HL-60/S4 treated with retinoic acid at 250 ng/mL for 4 days and 3 days (cell line): ENCODE data around the gene FXR2.

Experiments
- in situ Hi-C: fragments of 300-500 bp; cut with MboI; formaldehyde crosslinking; loops from 2 replicates; pipeline ENCODE4 v1.7.0; 2022; ENCODE audit warnings: low sequenced_read_pairs

Gene FXR2

DNA sequence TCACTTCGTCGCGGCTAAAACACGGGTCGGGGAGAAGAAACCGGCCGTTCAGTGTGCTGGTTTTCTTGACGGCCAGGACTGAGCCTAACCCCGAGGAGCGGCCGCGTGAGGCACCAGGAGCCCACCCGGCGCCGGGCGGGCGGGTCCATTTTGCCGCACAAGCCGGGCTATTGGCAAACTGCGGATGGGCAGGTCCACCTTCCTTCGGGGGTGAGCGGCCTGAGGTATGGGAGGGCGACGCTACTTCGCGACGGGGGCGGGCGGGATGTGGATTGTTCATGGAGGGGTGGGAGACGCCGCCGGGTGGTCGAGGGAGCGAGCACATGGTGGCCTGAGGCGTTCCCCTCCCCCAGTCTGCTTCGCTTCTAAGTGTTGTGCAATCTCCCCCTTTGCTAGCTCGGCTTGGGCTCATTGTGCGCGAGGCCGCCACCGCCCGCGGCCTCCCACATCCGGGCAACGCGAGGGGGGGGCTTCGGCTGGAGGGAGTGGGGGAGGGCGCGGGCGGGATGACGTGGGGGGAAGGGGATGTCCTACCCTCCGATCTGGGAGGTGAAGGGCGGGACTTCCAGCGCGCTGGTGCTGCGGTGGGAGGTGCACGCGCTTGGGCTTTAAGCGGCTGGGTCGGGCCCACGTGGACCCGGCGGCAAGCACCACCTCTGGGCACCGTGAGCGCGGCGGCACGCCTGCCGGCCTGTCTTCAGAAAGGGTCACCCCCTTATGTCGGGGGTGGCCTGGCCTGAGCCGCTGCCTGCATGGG is 41.2 kb downstream of the FXR2 start:
- in situ Hi-C loops: no loop called here

DNA sequence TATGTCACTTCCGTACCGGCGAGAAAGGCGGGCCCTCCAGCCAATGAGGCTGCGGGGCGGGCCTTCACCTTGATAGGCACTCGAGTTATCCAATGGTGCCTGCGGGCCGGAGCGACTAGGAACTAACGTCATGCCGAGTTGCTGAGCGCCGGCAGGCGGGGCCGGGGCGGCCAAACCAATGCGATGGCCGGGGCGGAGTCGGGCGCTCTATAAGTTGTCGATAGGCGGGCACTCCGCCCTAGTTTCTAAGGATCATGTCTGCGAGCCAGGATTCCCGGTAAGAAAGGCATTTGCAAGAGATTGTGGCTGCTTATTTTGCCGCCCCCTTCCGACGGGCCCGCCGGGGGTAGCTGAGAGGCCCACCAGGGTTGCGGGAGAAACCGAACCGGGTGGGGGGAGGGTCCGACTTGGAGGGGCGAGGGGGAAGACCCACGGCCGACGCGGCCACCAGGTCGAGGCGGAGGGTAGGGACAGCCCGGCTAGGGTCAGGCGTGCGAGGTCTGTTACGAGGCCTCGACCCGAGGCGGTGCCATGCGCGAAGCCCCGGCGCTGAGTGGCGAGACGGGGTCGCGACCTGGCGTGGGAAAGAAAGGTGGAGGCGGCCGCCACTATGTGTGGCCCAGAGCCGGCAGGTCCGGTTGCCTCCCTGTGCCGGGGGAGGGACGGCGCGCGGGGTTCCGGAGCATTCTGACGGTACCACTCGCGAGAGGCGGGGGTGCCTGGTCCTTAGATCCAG is 41.9 kb downstream of the FXR2 start:
- in situ Hi-C loops: no loop called here

DNA sequence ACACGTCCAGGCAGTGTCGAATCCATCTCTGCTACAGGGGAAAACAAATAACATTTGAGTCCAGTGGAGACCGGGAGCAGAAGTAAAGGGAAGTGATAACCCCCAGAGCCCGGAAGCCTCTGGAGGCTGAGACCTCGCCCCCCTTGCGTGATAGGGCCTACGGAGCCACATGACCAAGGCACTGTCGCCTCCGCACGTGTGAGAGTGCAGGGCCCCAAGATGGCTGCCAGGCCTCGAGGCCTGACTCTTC is 42.4 kb downstream of the FXR2 start:
- in situ Hi-C loops: no loop called here

DNA sequence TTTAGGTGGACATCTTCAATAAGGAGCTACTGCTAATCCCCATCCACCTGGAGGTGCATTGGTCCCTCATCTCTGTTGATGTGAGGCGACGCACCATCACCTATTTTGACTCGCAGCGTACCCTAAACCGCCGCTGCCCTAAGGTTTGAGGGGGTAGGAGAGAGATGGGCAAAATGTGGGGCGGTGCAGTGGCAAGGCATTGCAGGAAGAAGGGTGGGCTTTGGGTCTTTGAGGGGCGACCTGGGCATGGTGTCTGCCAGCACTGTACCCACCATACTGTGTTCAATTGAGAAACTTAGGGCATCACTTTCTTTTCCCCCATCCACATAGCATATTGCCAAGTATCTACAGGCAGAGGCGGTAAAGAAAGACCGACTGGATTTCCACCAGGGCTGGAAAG is 44.3 kb downstream of the FXR2 start:
- in situ Hi-C loops: no loop called here

DNA sequence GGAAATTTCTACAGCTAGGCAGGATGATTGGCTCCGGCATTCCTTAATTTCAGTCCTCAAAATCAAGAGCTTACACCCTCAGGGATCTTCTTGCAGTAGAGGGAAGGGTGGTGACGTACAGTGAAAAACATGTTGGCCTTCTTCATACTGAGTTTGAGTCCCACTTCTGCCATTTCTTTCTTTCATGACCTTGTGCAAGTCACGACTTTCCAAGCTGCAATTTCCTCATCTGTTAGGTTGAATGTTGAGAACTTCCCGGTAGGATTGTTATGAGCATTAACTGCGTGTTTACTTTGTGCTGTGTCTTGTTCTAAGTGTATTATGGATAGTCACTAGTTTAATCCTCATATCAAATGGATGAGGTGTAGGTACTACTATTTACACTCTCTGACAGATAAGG is 45.1 kb downstream of the FXR2 start:
- in situ Hi-C loops: no loop called here

DNA sequence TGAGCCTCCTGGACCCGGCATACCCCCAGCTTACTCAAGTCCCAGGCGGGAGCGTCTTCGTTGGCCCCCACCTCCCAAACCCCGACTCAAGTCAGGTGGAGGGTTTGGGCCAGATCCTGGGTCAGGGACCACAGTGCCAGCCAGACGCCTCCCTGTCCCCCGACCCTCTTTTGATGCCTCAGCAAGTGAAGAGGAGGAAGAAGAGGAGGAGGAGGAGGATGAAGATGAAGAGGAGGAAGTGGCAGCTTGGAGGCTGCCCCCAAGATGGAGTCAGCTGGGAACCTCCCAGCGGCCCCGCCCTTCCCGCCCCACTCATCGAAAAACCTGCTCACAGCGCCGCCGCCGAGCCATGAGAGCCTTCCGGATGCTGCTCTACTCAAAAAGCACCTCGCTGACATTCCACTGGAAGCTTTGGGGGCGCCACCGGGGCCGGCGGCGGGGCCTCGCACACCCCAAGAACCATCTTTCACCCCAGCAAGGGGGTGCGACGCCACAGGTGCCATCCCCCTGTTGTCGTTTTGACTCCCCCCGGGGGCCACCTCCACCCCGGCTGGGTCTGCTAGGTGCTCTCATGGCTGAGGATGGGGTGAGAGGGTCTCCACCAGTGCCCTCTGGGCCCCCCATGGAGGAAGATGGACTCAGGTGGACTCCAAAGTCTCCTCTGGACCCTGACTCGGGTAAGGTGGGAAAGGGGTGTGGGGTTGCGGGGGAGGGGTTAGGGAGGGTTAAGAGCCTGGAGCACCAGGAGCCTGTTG is 51.4 kb downstream of the FXR2 start:
- in situ Hi-C loops: no loop called here

DNA sequence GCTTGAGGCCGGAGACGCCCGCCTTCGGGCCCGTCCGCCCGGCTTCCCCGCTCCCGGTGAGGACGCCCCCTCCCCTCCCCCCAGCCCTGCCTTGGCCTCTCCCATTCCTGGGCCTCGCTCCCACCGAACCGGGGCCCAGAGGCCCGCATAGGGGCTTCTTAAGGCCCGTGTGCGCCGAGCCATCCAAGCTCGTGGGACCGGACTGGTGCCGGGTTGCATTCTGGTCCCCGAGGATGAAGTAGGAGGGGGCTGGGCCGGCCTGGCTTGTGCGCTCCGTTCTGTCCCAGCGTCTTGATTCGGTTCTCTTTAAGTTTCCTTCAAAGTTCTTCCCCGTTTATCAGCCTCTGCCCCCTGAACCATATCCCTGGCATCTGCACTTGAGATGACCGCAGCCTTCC is 52.5 kb downstream of the FXR2 start:
- in situ Hi-C loops: no loop called here

DNA sequence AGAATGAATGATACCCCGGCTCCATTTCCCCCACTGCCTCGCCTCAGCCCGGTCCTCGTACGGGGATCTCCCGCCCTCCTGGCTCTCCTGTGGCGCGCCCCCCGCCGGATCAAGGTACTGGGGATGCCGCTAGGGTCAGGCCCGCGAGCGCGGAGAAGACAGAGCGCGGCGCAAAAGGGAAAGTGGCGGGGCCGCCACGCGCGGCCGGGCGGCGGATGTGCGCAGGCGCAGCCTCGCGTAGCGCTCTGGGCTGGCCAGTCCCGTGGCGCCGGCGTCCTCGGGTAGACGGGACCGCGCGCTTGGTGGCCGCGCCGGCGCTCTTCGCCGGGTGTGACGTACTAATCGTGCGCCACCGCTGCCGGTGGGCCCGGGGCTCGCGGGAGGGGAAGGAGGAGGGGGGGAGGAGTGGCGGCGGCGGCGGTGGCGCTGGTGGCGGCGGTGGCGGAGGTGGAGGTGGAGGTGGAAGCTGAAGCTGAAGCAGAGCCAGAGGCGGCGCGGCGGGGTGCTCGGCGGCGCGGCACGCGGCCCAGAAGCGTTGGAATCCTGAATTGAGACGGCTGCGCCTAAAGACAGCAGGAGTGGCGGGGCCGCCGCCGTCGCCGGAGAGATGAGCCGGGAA is 53.0 kb downstream of the FXR2 start, which contains the start of gene SENP3:
Gene SENP3 (plus strand): TSS at position 331 of the 619 bp plus-strand sequence. CDS start 1,158 bp downstream, outside the sequence.
- in situ Hi-C loops: no loop called here

DNA sequence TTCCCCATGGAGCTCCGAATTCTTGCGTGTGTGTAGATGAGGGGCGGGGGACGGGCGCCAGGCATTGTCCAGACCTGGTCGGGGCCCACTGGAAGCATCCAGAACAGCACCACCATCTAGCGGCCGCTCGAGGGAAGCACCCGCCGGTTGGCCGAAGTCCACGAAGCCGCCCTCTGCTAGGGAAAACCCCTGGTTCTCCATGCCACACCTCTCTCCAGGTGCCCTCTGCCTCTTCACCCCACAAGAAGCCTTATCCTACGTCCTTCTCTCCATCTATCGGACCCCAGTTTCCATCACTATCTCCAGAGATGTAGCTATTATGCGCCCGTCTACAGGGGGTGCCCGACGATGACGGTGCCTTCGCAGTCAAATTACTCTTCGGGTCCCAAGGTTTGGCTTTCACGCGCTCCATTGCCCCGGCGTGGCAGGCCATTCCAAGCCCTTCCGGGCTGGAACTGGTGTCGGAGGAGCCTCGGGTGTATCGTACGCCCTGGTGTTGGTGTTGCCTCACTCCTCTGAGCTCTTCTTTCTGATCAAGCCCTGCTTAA is 53.6 kb downstream of the FXR2 start:
- in situ Hi-C loops: no loop called here

DNA sequence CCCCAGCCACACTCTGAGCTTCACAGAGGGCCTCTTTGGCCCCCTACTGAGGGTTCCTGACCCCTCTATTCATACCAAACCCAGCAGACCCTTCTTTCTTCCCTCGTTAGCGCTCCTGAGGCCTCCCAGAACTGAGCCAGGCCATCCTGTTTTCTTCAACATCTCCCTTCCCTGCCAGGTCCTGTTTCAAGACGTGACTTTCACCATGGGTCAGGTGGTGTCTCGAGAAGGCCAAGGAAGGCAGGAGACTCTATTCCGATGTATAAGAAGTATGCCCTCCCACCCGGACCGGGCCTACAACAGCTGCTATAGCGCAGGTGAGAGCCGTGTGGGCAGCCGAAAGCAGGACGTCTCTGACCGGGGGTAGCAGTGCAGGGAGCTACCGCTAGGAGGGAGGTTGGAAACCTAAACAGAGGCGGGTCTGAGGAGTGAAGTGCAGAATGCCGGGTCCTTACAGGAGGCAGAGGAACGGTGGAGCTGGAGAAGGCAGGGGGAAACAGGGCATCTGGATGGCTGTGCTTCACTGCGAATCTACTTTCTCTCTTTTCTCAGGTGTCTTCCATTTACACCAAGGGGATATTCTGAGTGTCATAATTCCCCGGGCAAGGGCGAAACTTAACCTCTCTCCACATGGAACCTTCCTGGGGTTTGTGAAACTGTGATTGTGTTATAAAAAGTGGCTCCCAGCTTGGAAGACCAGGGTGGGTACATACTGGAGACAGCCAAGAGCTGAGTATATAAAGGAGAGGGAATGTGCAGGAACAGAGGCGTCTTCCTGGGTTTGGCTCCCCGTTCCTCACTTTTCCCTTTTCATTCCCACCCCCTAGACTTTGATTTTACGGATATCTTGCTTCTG is 54.3 kb downstream of the FXR2 start:
- in situ Hi-C loops: no loop called here

DNA sequence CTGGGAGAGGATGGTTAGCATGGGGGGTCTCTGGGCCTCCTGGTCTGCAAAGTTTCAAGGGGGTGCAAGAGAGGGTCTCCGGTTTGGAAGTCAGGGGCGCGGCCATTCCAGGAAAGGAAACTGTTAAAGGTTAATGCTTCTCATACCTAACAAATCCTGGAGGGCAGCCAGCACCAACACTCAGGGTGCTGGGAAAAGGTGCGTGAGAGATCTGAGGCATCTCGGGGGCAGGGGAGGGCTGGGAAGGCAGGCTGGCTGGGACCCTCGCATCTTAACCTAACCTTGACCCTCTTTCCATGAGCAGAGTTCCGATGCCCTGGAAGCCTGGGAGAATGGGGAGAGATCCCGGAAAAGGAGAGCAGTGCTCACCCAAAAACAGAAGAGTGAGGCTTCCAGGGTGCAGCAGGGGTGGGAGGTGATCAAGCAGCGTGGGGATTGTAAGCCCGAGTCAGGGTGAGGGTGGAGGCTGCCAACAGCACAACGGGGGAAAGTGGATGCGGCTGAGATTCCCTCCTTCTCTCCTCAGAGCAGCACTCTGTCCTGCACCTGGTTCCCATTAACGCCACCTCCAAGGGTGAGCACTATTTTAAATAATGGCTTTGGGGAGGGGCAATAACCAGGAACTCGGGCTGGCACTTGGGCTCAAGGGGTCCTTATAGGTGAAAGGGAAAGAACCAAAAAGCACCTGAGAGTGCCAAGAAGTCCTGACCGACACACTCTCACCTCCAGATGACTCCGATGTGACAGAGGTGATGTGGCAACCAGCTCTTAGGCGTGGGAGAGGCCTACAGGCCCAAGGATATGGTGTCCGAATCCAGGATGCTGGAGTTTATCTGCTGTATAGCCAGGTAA is 55.2 kb downstream of the FXR2 start:
- in situ Hi-C loops: no loop called here

DNA sequence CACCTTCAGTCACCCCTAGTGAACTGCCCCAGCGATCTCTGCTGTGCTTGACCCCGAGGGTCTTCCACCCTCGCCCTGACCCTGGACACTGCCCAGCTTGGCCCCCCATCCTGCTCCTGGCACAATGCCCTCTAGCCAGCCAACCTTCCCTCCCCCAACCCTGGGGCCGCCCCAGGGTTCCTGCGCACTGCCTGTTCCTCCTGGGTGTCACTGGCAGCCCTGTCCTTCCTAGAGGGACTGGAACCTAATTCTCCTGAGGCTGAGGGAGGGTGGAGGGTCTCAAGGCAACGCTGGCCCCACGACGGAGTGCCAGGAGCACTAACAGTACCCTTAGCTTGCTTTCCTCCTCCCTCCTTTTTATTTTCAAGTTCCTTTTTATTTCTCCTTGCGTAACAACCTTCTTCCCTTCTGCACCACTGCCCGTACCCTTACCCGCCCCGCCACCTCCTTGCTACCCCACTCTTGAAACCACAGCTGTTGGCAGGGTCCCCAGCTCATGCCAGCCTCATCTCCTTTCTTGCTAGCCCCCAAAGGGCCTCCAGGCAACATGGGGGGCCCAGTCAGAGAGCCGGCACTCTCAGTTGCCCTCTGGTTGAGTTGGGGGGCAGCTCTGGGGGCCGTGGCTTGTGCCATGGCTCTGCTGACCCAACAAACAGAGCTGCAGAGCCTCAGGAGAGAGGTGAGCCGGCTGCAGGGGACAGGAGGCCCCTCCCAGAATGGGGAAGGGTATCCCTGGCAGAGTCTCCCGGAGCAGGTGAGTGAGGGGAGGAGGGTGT is 56.0 kb downstream of the FXR2 start, which contains the start of gene TNFSF13:
Gene TNFSF13 (plus strand): TSS at position 207 of the 776 bp plus-strand sequence. CDS start 290 bp downstream, at position 497.
- in situ Hi-C loops: no loop called here

DNA sequence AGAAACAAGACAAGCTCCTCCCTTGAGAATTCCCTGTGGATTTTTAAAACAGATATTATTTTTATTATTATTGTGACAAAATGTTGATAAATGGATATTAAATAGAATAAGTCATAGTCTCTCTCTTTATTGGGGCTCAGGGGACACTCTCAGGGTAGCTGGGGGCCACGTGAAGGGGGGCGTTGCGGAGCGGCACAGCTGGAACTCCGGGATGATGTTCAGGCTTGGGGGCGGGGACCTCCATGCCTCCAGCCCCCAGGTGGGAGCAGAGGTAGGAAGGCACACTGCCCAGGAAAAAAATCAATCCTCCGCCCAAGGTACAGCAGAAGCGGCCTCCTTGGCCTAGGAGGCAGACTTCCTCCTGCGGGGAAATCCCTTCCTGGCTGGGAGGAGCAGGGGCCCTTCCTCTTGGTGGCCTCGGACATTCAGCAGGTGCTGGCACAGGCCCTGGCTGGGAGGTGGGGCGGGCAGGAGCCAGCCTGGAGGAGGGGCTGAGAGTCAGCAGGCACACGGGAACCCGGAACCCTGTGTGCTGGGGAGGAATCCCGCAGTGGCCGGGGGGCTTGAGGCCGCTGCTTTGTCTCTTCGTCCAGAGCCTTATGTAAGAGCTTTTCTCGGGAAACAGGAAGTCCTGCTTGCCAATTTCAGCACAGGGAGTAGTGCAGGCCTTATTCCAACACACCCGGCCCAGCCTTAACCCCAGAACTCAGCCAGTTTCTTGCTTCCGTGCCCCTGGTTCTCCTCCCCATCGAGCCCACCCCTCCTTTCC is 56.7 kb downstream of the FXR2 start:
- in situ Hi-C loops: no loop called here

DNA sequence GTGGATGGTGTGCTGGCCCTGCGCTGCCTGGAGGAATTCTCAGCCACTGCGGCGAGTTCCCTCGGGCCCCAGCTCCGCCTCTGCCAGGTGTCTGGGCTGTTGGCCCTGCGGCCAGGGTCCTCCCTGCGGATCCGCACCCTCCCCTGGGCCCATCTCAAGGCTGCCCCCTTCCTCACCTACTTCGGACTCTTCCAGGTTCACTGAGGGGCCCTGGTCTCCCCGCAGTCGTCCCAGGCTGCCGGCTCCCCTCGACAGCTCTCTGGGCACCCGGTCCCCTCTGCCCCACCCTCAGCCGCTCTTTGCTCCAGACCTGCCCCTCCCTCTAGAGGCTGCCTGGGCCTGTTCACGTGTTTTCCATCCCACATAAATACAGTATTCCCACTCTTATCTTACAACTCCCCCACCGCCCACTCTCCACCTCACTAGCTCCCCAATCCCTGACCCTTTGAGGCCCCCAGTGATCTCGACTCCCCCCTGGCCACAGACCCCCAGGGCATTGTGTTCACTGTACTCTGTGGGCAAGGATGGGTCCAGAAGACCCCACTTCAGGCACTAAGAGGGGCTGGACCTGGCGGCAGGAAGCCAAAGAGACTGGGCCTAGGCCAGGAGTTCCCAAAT is 57.4 kb downstream of the FXR2 start:
- in situ Hi-C loops: no loop called here

DNA sequence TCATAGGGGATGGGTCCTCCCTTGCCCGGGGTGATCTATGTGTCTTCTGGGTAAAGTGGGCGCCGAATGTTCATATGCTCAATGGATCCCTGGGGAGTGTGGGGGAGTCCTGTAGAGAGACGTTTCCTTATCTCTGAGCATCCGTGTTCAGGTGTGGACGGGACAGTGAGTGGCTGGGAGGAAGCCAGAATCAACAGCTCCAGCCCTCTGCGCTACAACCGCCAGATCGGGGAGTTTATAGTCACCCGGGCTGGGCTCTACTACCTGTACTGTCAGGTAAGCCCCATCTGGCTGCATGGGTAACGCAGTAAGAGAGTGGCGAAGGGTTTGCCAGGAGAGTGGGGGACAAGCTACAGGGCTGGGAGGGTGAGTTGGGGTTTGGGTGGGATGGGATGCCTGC is 58.1 kb downstream of the FXR2 start:
- in situ Hi-C loops: no loop called here

DNA sequence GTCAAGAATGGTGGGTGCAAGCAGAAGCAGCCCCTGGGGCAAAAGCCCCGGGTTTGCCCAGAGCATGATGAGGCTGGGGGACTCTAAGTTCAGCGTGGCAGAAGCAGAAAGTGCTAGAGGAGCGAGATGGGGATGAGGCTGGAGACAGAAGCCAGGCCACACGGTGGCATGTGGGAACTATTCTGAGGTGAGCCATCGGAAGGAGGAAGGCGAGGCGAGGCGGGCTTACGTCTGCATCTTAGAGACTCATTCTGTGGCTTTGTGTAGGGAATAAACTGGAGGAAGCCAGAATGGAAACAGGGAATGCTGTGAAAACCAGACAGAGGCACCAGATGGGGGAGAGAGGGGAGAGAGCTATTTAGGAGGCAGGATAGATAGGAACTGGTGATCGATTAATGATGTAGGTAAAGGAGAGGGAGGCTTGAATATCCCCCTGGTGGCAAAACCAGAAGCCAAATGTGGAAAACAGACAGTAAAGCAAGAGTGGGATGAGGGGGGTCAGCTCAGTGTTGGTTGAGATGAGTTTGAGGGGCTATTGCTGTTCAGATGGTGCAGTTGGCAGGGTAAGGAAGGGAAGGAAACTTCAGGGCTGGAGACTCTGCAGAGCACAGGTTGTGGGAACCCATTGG is 59.3 kb downstream of the FXR2 start:
- in situ Hi-C loops: no loop called here

DNA sequence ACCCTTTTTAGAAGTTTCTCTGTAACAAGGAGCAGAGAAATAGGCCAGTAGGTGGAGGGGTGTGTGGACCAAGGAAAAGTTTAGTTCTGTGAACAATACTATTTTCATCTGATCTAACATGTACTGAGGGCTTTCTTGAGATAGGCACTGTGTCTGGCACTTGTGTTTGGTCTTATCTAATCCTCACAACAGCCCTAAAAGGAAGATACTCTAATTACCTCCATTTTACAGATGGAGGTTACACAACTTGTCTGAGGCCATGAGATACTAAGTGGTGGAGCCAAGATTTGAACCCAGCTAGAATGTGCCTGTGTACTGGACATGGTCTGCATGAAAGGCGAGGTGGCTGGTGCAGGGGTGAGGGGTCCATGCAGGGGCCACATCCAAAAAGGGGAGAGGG is 61.3 kb downstream of the FXR2 start:
- in situ Hi-C loops: no loop called here
